IPS-18c (cell line): ENCODE measurements around the gene ZNF598.

Experiments
- H3K4me3 ChIP-seq: 2 replicates; pipeline ENCODE4 v1.7.0; 2013; ENCODE audit warnings: low read depth, mild to moderate bottlenecking, low read length, moderate library complexity; ENCODE audit not compliant: insufficient read depth
- H3K9me3 ChIP-seq: one replicate; pipeline ENCODE4 v1.6.1; 2013; ENCODE audit warnings: mild to moderate bottlenecking, low read length, moderate library complexity; ENCODE audit not compliant: control insufficient read depth, insufficient read depth

The ZNF598 gene

GRCh38 chr16:2033057-2033908 lies 23.7 kb upstream of the ZNF598 start:
- no peaks in the 10 kb centered on the region for H3K9me3 ChIP-seq
- no peak overlapping the region for H3K4me3 ChIP-seq

GRCh38 chr16:2032285-2033056 lies 22.9 kb upstream of the ZNF598 start:
- Histone ChIP-seq H3K9me3 (no peaks in the 10 kb centered on the region), H3K4me3 (no peak overlapping the region)

GRCh38 chr16:2031081-2031577 lies 21.5 kb upstream of the ZNF598 start:
- no peaks in the 10 kb centered on the region for H3K9me3 ChIP-seq
- no peak overlapping the region for H3K4me3 ChIP-seq

- H3K4me3 ChIP-seq: no peak overlapping the region
- no peaks in the 10 kb centered on the region for H3K9me3 ChIP-seq
These were observed 20.4 kb upstream of the ZNF598 start for GRCh38 chr16:2030036-2030435.

- H3K9me3 ChIP-seq: no peaks in the 10 kb centered on the region
- no peak overlapping the region for H3K4me3 ChIP-seq
These were observed 19.7 kb upstream of the ZNF598 start for GRCh38 chr16:2029350-2029749.

GRCh38 chr16:2028620-2029220 lies 19.1 kb upstream of the ZNF598 start:
- H3K4me3 ChIP-seq: no peak overlapping the region
- H3K9me3 ChIP-seq: no peaks in the 10 kb centered on the region

GRCh38 chr16:2028146-2028545 lies 18.5 kb upstream of the ZNF598 start:
- no peak overlapping the region for H3K4me3 ChIP-seq
- no peaks in the 10 kb centered on the region for H3K9me3 ChIP-seq

GRCh38 chr16:2027024-2028010 lies 17.7 kb upstream of the ZNF598 start:
- peak overlapping the region; percentile 53 for H3K4me3 ChIP-seq

GRCh38 chr16:2026461-2027023 lies 16.9 kb upstream of the ZNF598 start, which contains the start of gene NHERF2:
Gene NHERF2, plus strand, starts transcription at chr16:2026902. Its CDS starts 104 bp downstream, at chr16:2027006.
- Histone ChIP-seq H3K4me3 (peak within 1 kb of the TSS; percentile 53), H3K9me3 (no peaks in the 10 kb centered on the region)

More at GRCh38 chr16:2027024-2028010, 17.7 kb upstream of the ZNF598 start:
- H3K9me3 ChIP-seq: no peaks in the 10 kb centered on the region

GRCh38 chr16:2025878-2026460 lies 16.3 kb upstream of the ZNF598 start:
- H3K4me3 ChIP-seq: no peak overlapping the region

GRCh38 chr16:2025251-2025650 lies 15.6 kb upstream of the ZNF598 start:
- Histone ChIP-seq H3K9me3 (no peaks in the 10 kb centered on the region), H3K4me3 (no peak overlapping the region)

More at GRCh38 chr16:2025878-2026460, 16.3 kb upstream of the ZNF598 start:
- no peaks in the 10 kb centered on the region for H3K9me3 ChIP-seq

- H3K9me3 ChIP-seq: no peaks in the 10 kb centered on the region
- H3K4me3 ChIP-seq: no peak overlapping the region
These were observed 14.4 kb upstream of the ZNF598 start for GRCh38 chr16:2024032-2024420.

- H3K9me3 ChIP-seq: peaks cover 2% of the 10 kb centered on the region
- peak overlapping the region; percentile 51 for H3K4me3 ChIP-seq
These were observed 13.7 kb upstream of the ZNF598 start for GRCh38 chr16:2023092-2024031.

GRCh38 chr16:2022723-2023091 lies 13.1 kb upstream of the ZNF598 start:
- peaks cover 2% of the 10 kb centered on the region for H3K9me3 ChIP-seq
- H3K4me3 ChIP-seq: peak overlapping the region; percentile 51
